HepG2 (cell line): Measurements from ENCODE around the gene CPNE4. TPM values are rescaled to one million over a fixed set of nuclear protein-coding genes. Genes with fewer than 3 reads are reported as not detected.
A peak's percentile ranks its signal among the peaks of the same experiment; 100 is the strongest.

Experiments
- CREB1 ChIP-seq, 2 experiments: fragments of 450-650 bp in 1 of 2; IDR thresholded peaks; 2 replicates each; pipeline ENCODE4 v1.6.1; 2016 to 2017; ENCODE audit warnings: control low read depth in 1 of 2, mild to moderate bottlenecking in 1 of 2, missing compliant biosample characterization in 1 of 2, missing genetic modification characterization in 1 of 2
- E2F1 ChIP-seq: sonication (generic); formaldehyde crosslinking; IDR thresholded peaks from 2 replicates; pipeline ENCODE4 v1.5.0; 2020; ENCODE audit warnings: missing genetic modification reagents
- ELF1 ChIP-seq: sonication (generic); formaldehyde crosslinking; IDR thresholded peaks from 2 replicates; pipeline ENCODE4 v1.4.0; 2020; ENCODE audit warnings: missing genetic modification reagents
- FOXM1 ChIP-seq: sonication (generic); formaldehyde crosslinking; IDR thresholded peaks from 2 replicates; pipeline ENCODE4 v1.5.0; 2020; ENCODE audit warnings: missing genetic modification reagents
- GATA4 ChIP-seq: sonication (generic); IDR thresholded peaks from 2 replicates; pipeline ENCODE4 v1.6.1; 2016; ENCODE audit warnings: antibody characterized with exemption, low read depth, borderline replicate concordance
- GZF1 ChIP-seq: sonication (generic); formaldehyde crosslinking; IDR thresholded peaks from 2 replicates; pipeline ENCODE4 v1.5.1; 2020; ENCODE audit warnings: mild to moderate bottlenecking, missing genetic modification reagents
- HHEX ChIP-seq: IDR thresholded peaks from 2 replicates; pipeline ENCODE4 v1.6.1; 2016; ENCODE audit warnings: control low read depth
- MTF2 ChIP-seq: sonication (generic); formaldehyde crosslinking; IDR thresholded peaks from 2 replicates; pipeline ENCODE4 v1.5.0; 2020; ENCODE audit warnings: missing genetic modification reagents, borderline replicate concordance
- NFYB ChIP-seq: sonication (generic); formaldehyde crosslinking; IDR thresholded peaks from 2 replicates; pipeline ENCODE4 v1.4.0; 2020; ENCODE audit warnings: missing genetic modification reagents
- REXO4 ChIP-seq: sonication (generic); formaldehyde crosslinking; IDR thresholded peaks from 2 replicates; pipeline ENCODE4 v1.8.0; 2022; ENCODE audit warnings: missing genetic modification reagents, mild to moderate bottlenecking, borderline replicate concordance
- STAG1 ChIP-seq: sonication (generic); formaldehyde crosslinking; IDR thresholded peaks from 2 replicates; pipeline ENCODE4 v1.4.0; 2020; ENCODE audit warnings: missing genetic modification reagents
- WIZ ChIP-seq: sonication (generic); formaldehyde crosslinking; IDR thresholded peaks from 2 replicates; pipeline ENCODE4 v1.5.1; 2020; ENCODE audit warnings: mild to moderate bottlenecking, missing genetic modification reagents
- ZBTB8A ChIP-seq: sonication (generic); formaldehyde crosslinking; IDR thresholded peaks from 2 replicates; pipeline ENCODE4 v1.4.0; 2020; ENCODE audit warnings: mild to moderate bottlenecking, low read depth, missing genetic modification reagents, borderline replicate concordance
- ZEB1 ChIP-seq: IDR thresholded peaks from 2 replicates; pipeline ENCODE4 v1.6.1; 2012; ENCODE audit warnings: mild to moderate bottlenecking, low read depth, inconsistent platforms; ENCODE audit not compliant: insufficient replicate concordance
- ZKSCAN1 ChIP-seq: fragments of 150-350 bp; IDR thresholded peaks from 2 replicates; pipeline ENCODE4 v1.6.1; 2014; ENCODE audit warnings: low read length
- ZNF17 ChIP-seq: sonication (generic); formaldehyde crosslinking; IDR thresholded peaks from 2 replicates; pipeline ENCODE4 v1.5.0; 2020; ENCODE audit warnings: mild to moderate bottlenecking, missing genetic modification reagents
- ZNF18 ChIP-seq: sonication (generic); formaldehyde crosslinking; IDR thresholded peaks from 2 replicates; pipeline ENCODE4 v1.8.0; 2022; ENCODE audit warnings: mild to moderate bottlenecking, missing genetic modification reagents; ENCODE audit not compliant: insufficient replicate concordance
- ZNF260 ChIP-seq: sonication (generic); formaldehyde crosslinking; IDR thresholded peaks from 2 replicates; pipeline ENCODE4 v1.4.0; 2020; ENCODE audit warnings: missing genetic modification reagents, low read depth, mild to moderate bottlenecking, borderline replicate concordance
- ZNF275 ChIP-seq: sonication (generic); formaldehyde crosslinking; IDR thresholded peaks from 2 replicates; pipeline ENCODE4 v1.8.0; 2022; ENCODE audit warnings: missing genetic modification reagents, mild to moderate bottlenecking, inconsistent platforms, borderline replicate concordance
- ZNF576 ChIP-seq: sonication (generic); formaldehyde crosslinking; IDR thresholded peaks from 2 replicates; pipeline ENCODE4 v1.4.0; 2020; ENCODE audit warnings: mild to moderate bottlenecking, missing genetic modification reagents
- ZNF790 ChIP-seq: sonication (generic); formaldehyde crosslinking; IDR thresholded peaks from 2 replicates; pipeline ENCODE4 v1.8.0; 2022; ENCODE audit warnings: missing genetic modification reagents, mild to moderate bottlenecking, borderline replicate concordance
- ZXDC ChIP-seq: sonication (generic); formaldehyde crosslinking; IDR thresholded peaks from 2 replicates; pipeline ENCODE4 v1.5.0; 2020; ENCODE audit warnings: mild to moderate bottlenecking, missing genetic modification reagents
- polyA plus RNA-seq, 8 experiments: library from polyadenylated mRNA; depleted of rRNA in 3 of 8; stranded (reverse) in 7 of 8; unstranded in 1 of 8; fragments of >200 nt; fragmentation: Illumina TruSeq in 4 of 8; extraction: Trizol in 4 of 8; gene quantifications; 2 replicates each; pipeline versions ENCODE4 v1.2.1 to v1.2.3, GENCODE V29; 2011 to 2016; ENCODE audit warnings: low read depth in 4 of 8, missing spikeins in 1 of 8, mixed read lengths in 1 of 8; ENCODE audit not compliant: insufficient read depth in 1 of 8
- total RNA-seq, 5 experiments: library from RNA; depleted of rRNA; stranded (reverse); fragments of >200 nt; fragmentation: Illumina TruSeq; extraction: Trizol; gene quantifications; 2 replicates each; pipeline ENCODE4 v1.2.3, GENCODE V29; 2016; ENCODE audit warnings: low read depth in 1 of 5

The CPNE4 gene
- total and polyA plus RNA-seq, 2 of the 13 experiments (the other 11 are each of a cell fraction or from before 2014, with no cell fraction given): not detected

- TF ChIP-seq MTF2 (CRISPR knock-in tag) (no peak), ZNF275 (no peak), STAG1 (peak; percentile 44), WIZ (CRISPR knock-in tag) (peak; percentile 98), ZNF260 (CRISPR knock-in tag) (no peak), FOXM1 (no peak), GATA4 (no peak), GZF1 (CRISPR knock-in tag) (no peak), ZBTB8A (CRISPR knock-in tag) (no peak), ZKSCAN1 (no peak), ZNF576 (no peak), ZEB1 (no peak), ZNF17 (CRISPR knock-in tag) (no peak), ZNF790 (CRISPR knock-in tag) (peak; percentile 68; the same call in 1 of the 2 replicates), NFYB (CRISPR knock-in tag) (peak; percentile 26; the same call in 1 of the 2 replicates), ZXDC (CRISPR knock-in tag) (no peak; the same call in 1 of the 2 replicates), ZNF18 (no peak), HHEX (CRISPR knock-in tag) (no peak), ELF1 (CRISPR knock-in tag) (no peak), E2F1 (CRISPR knock-in tag) (no peak; the same call in 1 of the 2 replicates), REXO4 (CRISPR knock-in tag) (no peak), CREB1 (IDR thresholded peaks at IDR 0.05) (0 out of 2 replicates have a peak, but pooled peaks have one; percentile 11), CREB1 (CRISPR knock-in tag; IDR thresholded peaks at IDR 0.05) (no peak)
These were observed at the start of gene CPNE4 (continued) for GRCh38 chr3:132034486-132035464.
